Right atrium auricular region (tissue), 2 donors: ENCODE results near the gene KCNAB1. TPM values are rescaled to one million over a fixed set of nuclear protein-coding genes. Genes with fewer than 3 reads are reported as not detected.

Source experiments
- DNase-seq: peaks from one replicate; pipeline ENCODE4 v3.0.0-alpha.2; 2019; ENCODE audit warnings: low spot score
- H3K27ac ChIP-seq, 2 donors: fragments of 200-600 bp; sonication (generic); 1 replicate in 1 of 2; 2 replicates in 1 of 2; pipeline ENCODE4 v1.5.1; 2016 to 2019
- H3K27me3 ChIP-seq, 2 donors: fragments of 200-600 bp; sonication (generic); one replicate each; pipeline versions ENCODE4 v1.5.1 to v1.6.0; 2017 to 2019
- H3K36me3 ChIP-seq: fragments of 200-600 bp; sonication (generic); one replicate; pipeline ENCODE4 v1.5.1; 2016
- H3K4me1 ChIP-seq, 2 donors: fragments of 200-600 bp; sonication (generic); one replicate each; pipeline versions ENCODE4 v1.5.1 to v1.6.0; 2017 to 2019
- H3K4me3 ChIP-seq, 2 donors: fragments of 200-600 bp; sonication (generic); 1 replicate in 1 of 2; 2 replicates in 1 of 2; pipeline ENCODE4 v1.5.1; 2017 to 2019; ENCODE audit warnings: mild to moderate bottlenecking in 1 of 2, moderate library complexity in 1 of 2
- H3K9me3 ChIP-seq, 2 donors: fragments of 200-600 bp; sonication (generic); one replicate each; pipeline ENCODE4 v1.5.1; 2019
- total RNA-seq, 2 donors: library from RNA; depleted of rRNA; stranded (reverse); fragments of >200 nt; gene quantifications; one replicate each; pipeline ENCODE4 v1.1.0, GENCODE V29; 2016
- TF ChIP-seq, protein P1 (sequence below), 2 donors: fragments of 200-600 bp; sonication (generic); IDR thresholded peaks; one replicate each; pipeline ENCODE4 v1.5.1; 2019; ENCODE audit warnings: antibody characterized with exemption in 2 of 2

KCNAB1 gene
- total RNA-seq, 2 donors from 2014 or later, result 2.0 to 3.2 TPM

DNA sequence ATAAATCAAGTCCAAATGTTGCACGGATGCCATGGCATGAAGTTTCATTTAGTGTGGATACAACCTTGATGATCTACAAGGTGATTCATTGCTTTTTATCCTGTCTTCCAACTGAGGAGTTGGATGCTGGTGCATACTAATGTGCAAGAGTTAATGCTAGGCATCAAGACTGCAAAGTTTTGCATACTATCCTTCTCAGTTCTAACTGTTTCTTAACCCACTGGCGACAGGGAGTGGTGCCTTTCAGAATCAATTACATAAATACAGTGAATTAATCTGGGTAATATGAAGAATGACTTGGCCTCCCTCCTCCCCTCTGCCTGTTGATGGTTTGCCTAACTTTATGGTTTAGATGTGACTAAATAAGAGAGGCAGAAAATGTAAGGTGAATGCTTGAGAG, 43.5 kb downstream of the KCNAB1 start:
- no peaks in the 10 kb centered on the region for H3K9me3 ChIP-seq
- no peak overlapping the region for H3K4me3 ChIP-seq
- TF ChIP-seq, protein P1, sequence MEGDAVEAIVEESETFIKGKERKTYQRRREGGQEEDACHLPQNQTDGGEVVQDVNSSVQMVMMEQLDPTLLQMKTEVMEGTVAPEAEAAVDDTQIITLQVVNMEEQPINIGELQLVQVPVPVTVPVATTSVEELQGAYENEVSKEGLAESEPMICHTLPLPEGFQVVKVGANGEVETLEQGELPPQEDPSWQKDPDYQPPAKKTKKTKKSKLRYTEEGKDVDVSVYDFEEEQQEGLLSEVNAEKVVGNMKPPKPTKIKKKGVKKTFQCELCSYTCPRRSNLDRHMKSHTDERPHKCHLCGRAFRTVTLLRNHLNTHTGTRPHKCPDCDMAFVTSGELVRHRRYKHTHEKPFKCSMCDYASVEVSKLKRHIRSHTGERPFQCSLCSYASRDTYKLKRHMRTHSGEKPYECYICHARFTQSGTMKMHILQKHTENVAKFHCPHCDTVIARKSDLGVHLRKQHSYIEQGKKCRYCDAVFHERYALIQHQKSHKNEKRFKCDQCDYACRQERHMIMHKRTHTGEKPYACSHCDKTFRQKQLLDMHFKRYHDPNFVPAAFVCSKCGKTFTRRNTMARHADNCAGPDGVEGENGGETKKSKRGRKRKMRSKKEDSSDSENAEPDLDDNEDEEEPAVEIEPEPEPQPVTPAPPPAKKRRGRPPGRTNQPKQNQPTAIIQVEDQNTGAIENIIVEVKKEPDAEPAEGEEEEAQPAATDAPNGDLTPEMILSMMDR (IDR thresholded peaks at IDR 0.05), result no peak
- H3K27ac ChIP-seq, result no peak overlapping the region
- H3K27me3 ChIP-seq, result no peaks in the 10 kb centered on the region
- no peaks in the 10 kb centered on the region for H3K36me3 ChIP-seq
- DNase-seq, result no peak
- no peaks in the 10 kb centered on the region for H3K4me1 ChIP-seq

DNA sequence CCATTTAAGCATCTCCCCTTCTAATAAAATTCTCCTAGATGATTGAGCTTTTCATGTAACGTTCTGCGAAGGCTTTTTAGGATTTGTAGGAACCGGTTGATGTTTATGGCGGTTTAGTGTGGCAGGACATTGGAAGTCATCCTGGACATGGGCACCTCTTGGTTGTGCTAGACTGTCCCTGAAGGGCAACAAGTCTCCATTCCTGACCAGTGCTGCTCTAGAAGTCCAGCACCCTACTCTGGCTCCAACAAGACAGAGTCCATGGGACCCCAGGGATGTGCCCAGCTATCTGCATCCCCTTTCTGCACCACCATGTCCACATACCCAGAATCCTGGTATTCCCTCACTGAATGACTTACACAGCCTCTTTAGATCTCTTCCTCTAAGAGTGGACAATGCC, 46.4 kb downstream of the KCNAB1 start:
- Histone ChIP-seq H3K27ac (no peak overlapping the region), H3K4me1 (no peaks in the 10 kb centered on the region), H3K27me3 (no peaks in the 10 kb centered on the region), H3K4me3 (no peak overlapping the region), H3K36me3 (no peaks in the 10 kb centered on the region), H3K9me3 (no peaks in the 10 kb centered on the region)
- DNase-seq, result no peak
- TF ChIP-seq, protein P1 (IDR thresholded peaks at IDR 0.05), result no peak

DNA sequence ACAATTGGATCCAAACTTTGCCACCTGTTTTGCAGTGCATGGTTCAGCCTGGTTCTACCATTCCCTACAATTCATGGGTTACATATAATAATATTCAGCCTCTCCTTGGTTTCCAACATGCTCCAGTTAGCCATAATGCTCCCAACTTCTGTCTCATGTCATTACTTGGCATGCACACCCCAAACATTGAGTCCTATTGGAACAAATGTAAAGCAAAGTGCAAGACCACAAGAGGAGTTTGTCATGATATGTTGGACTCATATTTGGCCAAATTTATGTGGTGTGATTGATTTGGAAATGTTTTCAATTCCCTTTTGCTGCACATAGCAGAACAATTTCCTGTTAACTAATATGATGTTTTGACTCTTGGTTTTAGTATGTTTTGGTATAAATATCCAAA, 50.2 kb downstream of the KCNAB1 start:
- no peak overlapping the region for H3K4me3 ChIP-seq
- TF ChIP-seq, protein P1 (IDR thresholded peaks at IDR 0.05), result no peak
- no peaks in the 10 kb centered on the region for H3K4me1 ChIP-seq
- H3K36me3 ChIP-seq, result no peaks in the 10 kb centered on the region
- no peaks in the 10 kb centered on the region for H3K27me3 ChIP-seq
- H3K27ac ChIP-seq, result no peak overlapping the region
- no peaks in the 10 kb centered on the region for H3K9me3 ChIP-seq
- no peak for DNase-seq

DNA sequence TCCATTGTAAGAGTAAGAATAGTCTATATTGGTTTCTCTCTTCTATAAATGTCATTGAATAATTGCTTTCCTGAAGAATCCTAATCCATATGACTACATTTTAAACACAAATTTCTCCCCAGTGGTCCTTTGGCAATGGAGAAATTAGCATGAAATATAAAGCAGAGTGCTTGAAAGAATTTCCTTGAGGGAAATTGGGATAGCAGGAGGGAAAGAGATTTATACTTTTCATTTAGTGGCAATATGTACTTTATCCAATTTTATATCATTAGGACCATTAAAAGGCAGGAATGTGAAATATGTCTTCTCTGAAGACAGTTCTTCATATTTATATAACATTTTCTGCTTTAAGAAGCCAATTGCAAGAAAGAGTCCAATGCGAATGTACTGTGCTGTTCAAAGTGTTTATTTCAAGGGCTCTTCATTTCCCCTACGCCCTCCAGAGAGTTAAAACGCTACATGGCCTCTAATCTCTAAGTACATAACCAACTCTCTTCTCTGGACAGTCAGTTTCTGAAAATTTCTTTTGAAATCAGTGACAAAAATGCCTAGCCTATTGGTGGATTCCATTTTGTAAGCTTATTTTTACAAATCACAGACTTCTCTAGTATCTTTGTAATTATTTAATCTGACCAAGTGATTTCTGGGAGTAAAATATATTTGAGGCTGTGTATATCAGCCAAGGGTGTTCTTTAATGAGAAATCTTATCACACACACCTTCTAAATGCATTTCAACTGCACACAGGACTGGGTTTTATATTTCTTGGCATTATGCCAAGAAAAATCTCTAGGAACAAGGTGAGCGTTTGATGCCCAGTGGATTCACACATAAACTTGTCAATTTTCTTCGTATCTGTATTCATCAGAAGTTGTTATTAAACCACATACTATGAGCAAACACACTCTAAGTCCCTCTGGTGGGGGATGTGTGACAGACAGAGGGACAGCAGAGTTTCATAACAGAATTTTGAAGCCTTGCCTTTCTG, 51.2 kb downstream of the KCNAB1 start:
- no peak for DNase-seq
- TF ChIP-seq, protein P1 (IDR thresholded peaks at IDR 0.05), result no peak
- Histone ChIP-seq H3K27ac (no peak overlapping the region), H3K4me1 (no peaks in the 10 kb centered on the region), H3K9me3 (no peaks in the 10 kb centered on the region), H3K4me3 (no peak overlapping the region), H3K36me3 (no peaks in the 10 kb centered on the region), H3K27me3 (no peaks in the 10 kb centered on the region)

DNA sequence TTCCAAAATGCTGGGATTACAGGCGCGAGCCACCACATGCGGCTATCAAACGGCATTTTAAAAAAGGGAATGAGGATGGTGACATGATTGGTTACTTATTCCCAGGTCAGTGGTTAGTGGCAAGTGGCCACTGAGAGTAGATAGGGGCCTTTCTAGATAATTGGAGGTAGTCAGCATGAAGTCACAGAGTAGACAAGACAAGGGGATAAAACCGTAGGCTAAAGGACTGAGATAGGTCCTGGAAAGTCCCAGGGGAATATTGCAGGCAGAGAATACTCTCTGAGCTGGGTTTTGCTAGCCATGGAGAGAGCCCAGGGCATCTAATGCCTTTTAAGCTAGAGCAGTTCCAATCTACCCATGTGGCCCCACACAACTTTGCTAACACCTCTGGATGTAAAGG, 52.2 kb downstream of the KCNAB1 start:
- no peaks in the 10 kb centered on the region for H3K9me3 ChIP-seq
- H3K4me1 ChIP-seq, result no peaks in the 10 kb centered on the region
- H3K27ac ChIP-seq, result no peak overlapping the region
- TF ChIP-seq, protein P1 (IDR thresholded peaks at IDR 0.05), result no peak
- H3K36me3 ChIP-seq, result no peaks in the 10 kb centered on the region
- no peak for DNase-seq
- no peaks in the 10 kb centered on the region for H3K27me3 ChIP-seq
- no peak overlapping the region for H3K4me3 ChIP-seq
